ENCODE results near the gene HLF.
A peak's percentile ranks its signal among the peaks of the same experiment; 100 is the strongest.

Gene HLF

GRCh38 chr17:55292094-55292493 is 27.3 kb downstream of the HLF start:
- DNase-seq, result no peak

GRCh38 chr17:55294042-55294751 is 29.4 kb downstream of the HLF start:
- DNase-seq, result no peak

- DNase-seq, result peak; percentile 55
Measured at GRCh38 chr17:55295411-55296170, 30.8 kb downstream of the HLF start.

- DNase-seq, result no peak
Measured at GRCh38 chr17:55296171-55296695, 31.5 kb downstream of the HLF start.

DNA sequence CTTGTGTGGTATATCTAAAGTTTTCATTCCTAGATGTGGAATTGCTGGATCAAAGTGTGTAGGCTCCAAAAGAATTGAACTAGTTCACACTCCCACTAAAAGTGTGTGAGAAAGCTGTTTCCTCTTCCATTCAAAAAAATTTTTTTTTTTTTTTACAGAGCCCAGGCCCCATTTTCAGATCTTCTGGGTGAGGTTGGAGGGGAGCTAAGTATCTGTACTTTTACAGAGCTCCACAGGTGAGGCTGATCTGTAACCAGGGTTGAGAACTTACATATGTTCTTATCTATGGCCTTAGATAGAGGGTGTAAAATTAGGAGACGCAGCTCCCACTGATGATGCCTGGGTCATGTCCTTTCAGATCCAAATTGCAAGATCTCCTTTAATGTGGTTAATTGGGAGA is 31.9 kb downstream of the HLF start:
- no peak for DNase-seq

DNA sequence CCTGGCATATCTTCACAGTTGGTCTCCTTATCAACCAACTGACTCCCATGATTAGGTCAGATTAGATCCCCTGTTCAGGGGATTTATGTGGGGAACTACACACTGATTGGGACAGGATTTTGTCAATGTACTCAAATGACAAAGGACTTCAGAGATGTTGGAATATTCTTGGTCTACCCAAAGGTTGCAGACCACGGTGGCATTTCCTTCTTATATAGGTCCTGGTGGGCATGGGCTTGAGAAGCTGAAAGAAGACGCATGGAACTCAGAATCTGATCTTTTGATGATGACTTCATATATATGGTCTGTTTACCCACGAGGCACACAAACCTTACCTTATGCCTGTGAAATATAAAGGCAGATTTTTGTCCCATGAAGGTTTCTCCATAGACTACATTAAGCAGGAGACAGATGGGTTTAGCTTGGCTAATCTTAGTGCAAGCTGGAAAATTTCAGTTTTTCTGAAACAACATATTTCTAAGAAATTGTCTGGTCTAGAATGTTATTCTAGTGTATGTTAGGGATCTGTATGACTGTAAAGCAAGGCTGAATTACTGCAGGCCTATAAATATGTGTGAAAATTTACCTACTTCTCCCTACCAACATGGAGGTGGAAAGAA is 33.5 kb downstream of the HLF start:
- no peak for DNase-seq

DNA sequence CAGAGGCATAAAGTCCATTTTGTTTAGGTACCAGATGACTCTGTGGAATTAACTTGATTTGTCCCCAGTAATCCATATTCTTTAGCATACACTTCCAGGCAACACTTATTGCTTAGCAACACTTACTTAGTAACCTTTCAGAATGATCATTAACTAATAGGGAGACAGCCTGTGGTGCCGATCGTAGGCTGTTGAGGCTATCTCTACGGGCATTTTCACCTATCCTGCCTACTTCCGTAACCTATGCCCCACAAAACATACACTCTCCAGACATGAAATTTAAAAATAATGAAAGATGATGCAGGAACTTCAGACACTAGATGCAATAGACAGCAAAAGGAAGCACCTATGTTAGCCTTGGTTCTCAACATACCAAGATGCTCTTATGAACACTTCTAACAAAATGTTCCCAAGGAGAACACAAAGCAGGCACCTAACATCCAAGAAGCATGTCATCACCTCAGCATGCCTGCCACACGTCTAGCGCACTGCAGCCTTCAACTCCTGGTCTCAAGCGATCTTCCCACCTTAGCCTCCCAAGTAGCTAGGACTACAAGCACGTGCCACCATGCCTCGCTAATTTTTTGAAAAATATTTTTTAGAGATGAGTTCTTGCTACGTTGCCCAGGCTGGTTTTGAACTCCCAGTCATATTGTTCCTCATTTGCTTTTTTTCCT is 34.5 kb downstream of the HLF start:
- no peak for DNase-seq

- no peak for DNase-seq
Measured at GRCh38 chr17:55299890-55300289, 35.1 kb downstream of the HLF start.

DNA sequence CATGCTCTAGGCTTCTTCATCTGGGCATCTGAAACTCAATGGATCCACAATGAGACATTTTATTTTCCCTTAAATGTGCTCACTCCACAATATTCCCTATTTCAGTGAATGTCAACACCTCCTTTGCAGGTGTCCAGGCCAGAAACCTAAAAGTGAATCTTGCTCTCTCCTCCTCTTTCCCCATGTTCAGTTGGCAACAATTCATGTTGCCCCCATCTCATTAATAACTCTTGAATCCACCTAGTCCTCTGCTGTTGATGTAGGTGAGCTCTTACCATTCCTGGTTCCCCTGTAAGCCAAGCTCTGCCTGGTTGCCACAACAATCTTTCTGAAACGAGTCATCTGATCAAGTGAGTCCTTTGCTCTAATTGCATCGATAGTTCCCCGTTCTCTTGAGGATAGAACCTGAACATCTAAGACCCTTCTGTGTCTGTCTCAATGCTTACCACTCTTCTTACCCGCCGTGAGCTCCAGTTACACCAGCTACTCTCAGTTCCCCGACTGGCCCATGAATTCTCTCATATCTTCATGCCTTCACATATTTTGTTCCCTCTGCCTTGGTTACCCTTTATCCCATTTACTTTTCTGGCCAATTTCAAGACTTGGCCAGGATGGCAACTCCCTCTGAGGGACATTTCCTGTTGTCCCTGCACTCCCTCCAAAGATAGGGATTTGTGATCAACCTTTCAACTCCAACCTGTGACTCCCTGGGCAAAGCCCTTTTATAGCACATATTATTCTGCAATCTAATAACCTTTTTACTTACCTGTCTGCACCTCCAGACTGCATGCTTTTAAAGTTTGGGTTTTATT is 35.9 kb downstream of the HLF start:
- no peak for DNase-seq

DNA sequence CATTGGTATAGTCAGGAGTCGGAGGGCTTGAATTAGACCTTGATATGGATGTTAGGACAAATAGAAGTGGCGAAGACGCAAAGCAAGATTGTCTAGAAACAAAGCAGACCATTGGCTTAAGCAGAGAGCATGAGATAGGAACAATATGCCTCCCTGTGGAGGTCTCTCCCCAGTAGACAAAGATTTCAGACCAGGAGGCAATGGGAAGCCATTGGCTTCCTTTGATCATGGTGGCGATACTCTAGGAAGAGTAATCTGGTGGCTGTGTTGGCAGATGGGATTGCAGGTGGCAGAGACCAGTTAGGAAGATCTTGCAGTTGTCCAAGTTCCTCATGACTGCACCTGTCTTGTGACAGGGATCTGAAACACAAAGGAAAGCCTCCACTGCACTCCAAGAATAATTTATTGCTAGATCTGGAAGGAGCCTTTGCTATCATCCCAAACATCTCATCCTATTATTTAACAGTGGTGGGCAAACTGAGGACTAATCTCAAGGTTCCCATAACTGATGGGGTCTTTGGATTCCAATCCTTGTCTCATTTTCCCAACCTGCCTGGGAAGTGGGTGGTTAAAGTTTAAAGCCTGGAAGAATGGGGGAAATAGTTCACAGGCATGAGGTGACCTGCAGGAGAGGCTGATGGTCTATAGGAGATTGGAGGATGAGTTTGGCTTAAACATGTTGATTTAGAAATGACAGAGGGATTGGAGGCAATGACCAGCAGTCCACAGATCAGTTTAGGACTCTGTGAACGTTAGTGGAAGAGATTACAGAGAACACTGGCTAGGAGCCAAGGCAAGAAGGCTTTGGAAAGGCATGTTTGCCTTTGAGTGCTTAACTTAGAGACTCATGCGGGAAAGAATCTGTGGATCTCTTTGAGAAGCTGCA is 37.0 kb downstream of the HLF start:
- DNase-seq, result no peak

- DNase-seq, result no peak
Measured at GRCh38 chr17:55302407-55302787, 37.6 kb downstream of the HLF start.

- DNase-seq, result no peak
Measured at GRCh38 chr17:55303008-55303493, 38.3 kb downstream of the HLF start.

- DNase-seq, result no peak
Measured at GRCh38 chr17:55303701-55304145, 39.0 kb downstream of the HLF start.

DNA sequence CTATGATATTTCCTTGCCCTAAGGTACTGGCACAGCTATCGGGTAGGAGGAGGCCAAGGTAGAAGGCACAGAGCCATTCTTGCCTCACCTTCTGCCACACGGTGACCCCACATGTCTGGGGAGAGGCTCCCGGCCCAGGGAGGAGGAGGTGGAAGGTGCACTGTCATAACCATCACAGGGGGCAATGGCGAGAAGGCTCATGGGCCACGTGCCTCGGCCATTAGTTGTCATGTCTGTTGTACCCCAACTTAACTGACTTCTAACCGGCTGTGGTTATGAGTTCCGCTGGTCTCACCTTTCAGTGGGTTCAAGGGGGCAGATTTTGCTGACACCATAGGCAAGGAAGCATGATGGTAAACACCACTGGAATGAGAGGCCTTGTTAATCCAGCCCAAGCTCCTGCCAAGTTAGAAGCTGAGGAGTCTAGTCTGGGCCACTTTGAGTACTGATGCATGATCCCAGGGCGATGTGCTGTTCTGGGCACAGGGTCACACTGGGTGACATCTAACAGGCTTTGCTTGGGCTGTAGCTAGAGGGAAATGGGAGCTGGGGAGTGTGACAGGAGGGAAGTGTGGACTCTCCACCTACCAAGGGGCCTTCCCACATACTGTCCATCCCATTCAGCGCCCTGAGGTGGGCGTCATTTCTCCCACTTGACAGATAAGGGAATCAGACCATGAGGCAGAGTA is 39.6 kb downstream of the HLF start:
- no peak for DNase-seq

GRCh38 chr17:55305321-55306087 is 40.7 kb downstream of the HLF start:
- no peak for DNase-seq

DNA sequence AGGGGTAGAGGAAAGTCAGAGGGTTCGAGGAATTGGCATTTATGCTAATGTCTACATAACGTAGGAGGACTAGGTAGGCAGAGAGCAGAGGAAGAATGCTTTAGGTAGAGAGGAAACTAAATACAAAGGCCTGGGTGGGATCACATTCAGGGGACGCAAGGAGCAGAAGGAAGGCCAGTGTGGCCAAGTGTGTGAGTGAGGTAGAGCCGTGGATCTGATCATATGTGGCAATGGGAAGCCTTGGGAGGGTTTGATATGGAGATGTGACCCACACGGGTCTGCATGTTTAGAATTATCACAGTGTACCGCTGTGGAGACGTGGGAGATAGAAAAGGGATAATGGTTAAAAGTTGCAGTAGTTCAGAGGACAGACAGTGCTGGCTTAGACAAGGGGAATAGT is 43.1 kb downstream of the HLF start:
- no peak for DNase-seq

DNA sequence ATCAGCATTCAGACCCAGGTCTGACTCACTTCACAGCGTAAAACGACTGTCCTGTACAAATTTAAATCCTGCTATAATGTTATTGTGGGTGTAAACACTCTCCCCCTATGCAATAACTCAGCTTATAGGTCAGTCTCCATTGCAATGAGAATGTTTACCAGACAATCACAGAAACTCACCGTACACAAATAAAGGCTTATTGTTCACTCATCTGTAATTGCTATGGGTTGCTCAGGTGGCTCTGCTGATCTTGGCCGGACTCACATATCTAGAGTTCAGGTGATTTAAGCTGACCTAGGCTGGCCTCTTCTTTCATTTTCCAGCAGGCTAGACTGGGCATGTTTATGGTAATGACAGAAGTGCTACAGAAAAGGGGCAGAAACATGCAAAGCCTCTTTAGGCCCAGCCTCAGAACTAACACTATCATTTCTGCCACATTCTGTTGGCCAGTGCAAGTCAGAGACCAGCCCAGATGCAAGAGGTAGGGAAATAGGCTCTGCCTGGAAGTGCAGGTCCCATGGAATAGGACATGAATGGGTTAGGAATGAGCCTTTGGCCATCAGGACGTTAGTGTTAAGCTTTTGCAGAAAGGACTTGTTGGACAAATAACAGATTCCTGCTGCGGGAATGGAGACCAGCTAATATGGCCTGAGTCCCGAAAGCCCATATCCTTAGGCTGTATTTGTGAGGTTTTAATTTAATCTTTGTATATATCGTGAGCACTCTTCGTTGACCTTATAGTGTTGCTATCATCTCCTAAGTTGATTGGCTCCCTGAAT is 44.0 kb downstream of the HLF start:
- DNase-seq, result no peak

DNA sequence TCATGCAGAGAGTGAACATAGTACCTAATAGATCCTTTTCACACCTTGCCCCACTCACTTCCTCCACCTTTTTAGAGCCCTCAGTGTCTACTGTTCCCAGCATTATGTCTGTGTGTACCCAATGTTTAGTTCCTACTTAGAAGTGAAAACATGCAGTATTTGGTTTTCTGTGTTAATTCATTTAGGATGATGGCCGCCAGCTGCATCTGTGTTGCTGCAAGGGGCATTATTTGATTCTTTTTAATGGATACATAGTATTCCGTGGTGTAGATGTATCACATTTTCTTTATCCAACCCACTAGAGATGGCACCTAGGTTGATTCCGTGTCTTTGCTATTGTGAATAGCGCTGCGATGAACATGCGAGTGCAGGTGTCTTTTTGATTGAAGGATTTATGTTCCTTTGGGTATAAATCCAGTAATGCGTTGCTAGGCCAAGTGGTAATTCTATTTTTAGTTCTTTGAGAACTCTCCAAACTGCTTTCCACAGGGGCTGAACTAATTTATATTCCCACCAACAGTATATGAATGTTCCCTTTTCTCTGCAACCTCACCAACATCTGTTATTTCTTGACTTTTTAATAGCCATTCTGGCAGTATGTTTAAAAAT is 47.1 kb downstream of the HLF start:
- no peak for DNase-seq
